Stimulated activated CD4-positive, alpha-beta T cell treated with anti-CD3 and anti-CD28 coated beads, Interleukin-12 subunit alpha, Interleukin-12 subunit beta, amount 100 ng/mL, for 48 hours (primary cell): ENCODE data around the gene PAX8.
"Not testable (repeated sequence)": the region's sequence is repeated elsewhere in the genome, so short reads cannot be mapped to it uniquely, and the experiment has no call there.

Source experiments
- DNase-seq, 3 donors: peaks; one replicate each; pipeline ENCODE4 v3.0.0-alpha.2; 2020; ENCODE audit warnings: low read depth in 2 of 3, low spot score in 1 of 3

The PAX8 gene

DNA sequence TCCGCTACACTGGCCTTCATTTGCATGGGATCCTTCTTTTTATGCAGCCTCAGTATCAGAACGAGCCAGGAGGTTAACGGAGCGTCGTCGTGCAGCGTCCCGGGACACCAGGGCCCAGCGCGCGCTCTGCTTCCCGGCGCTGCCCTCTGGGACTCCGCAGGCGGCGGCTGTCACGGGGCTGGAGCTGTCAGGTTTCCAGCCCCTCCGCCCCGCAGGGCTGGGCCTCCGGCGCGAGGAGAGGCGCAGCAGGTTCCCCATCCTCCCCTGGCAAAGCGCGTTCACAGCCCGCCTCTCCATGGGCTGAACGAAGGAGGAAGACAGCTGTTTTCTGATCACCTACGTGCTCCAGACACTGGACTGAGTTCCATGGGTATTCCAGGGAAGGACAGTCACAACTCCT is 12.5 kb upstream of the PAX8 start:
- no peak for DNase-seq

DNA sequence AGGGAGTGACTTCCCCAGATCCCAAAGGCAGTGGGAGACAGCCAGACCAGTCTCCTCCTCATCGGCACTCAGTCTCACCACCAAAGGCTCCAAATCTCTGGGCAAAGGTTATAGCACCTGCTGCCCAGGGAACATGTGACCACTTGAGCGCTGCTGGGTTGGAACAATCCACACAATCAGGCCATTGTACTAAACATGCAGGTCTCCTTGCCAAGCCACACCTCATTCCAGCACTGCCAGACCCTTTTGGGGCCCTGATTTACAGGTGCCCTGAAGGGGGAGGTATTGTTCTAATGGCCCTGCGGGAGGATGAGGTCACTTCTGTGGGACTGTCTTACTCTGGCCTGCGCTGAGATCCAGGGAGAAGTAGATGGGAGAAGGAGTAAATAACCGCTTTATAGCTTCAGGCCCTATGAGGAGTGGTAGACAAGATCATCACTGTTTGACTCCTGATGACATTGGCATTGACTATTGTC is 10.0 kb upstream of the PAX8 start:
- DNase-seq, result not testable (repeated sequence)

DNA sequence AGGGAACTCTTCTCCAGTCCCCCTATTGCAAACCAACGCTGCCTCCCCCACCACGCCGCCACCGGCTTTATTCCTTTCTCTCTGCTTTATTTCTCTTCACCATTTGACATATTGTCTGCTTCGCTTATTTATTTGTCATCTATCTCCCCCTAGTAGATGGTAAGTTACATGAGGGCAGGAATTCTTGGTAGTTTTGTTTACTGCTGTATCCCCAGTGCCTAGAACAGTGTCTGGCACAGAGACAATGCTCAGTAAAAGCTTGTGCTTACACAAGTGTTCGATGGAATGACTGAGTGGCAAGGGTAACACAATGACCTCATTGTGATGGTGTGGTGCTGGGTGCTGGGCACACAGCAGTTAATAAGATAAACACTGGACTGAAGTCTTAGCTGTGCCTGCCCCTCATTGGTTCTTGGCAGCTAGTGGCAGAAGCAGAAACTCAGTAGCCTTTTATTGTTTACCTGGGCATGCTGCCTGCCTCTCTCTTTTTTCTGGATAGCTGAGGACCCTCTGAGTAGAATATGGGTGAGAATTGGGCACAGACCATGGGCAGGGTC is 9.5 kb upstream of the PAX8 start:
- not testable (repeated sequence) for DNase-seq

DNA sequence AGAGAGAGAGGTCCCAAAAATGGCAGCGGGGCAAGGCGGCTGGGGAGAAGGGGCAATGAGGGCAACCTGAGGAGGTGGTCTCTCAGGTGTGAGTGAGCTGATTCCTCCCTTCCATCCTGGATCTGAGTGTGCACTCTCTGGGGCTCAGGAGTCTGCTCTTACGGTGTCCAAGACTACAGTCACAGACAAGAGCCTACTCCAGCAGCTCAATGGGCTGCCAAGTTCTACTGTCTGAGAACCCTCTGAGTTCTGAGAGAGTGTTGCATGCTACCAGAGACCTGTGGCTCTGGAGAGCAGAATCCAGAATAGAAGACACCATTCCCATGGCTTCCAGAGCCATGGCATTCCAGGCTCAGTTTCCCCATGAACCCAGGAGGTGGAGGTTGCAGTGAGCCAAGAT is 7.1 kb upstream of the PAX8 start:
- no peak for DNase-seq

DNA sequence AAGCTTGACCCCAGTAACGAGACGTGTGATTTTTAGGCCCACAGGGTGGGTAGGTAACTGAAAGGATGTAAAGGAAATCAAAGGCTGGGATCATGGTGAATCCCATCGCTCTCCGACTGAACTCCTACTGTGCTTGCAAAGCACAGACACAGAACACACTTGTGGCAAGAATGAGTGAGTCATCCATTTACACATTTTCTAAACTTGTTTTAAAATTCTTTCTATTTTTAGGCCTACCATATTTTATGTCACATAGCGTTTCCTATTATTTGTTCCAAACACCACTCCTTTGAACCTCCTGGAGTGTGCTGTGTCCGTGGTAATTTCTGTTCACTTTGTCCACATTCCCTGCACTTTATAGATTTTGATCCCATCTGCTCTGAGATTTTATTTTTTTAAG is 6.3 kb upstream of the PAX8 start:
- DNase-seq, result not testable (repeated sequence)

DNA sequence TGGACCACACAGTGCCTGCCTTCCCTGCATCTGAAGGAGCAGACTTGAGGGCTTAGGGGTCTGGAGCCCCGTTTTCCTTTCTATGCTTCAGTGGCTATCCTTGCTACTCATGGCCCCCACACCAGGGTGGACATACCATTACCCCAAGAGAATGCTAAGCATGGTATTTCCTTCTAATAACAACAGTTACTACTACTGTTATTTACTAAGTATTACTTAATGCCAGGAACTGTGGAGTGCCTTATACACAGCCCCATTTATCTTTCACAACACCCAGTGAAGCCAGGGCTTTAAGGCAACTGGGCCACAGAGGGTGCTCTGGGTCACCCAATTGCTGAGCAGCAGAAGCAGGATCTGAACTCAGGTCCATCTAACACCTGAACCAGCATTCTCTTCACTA is 5.8 kb upstream of the PAX8 start:
- DNase-seq, result no peak

DNA sequence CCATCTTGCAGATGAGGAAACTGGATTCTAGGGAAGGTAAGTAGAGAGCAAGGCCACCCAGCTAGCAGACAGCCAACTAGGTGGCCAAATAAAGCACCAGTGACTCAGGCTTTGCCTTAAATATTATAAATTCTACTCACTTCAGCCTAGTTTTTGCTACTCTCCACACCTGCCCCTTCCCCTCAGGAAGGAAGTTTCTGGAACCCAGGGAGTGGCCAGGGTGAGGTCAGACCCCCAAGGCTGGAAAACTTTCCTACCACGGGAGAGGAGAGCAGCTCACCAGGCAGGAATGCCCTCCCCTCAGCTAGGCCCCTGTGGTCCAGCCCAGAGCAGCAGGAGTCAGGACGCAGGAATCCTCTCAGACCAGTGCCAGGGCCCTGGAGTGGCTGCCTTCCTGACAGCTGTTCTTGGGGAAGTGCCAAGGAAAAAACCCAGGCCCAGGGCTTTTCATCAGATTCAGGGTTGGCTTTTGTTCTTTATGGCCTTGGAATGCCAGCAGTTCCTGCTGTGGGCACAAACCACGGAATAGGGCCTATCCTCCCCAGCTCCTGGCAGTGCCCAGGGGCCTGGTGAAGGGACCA is 5.1 kb upstream of the PAX8 start:
- no peak for DNase-seq

DNA sequence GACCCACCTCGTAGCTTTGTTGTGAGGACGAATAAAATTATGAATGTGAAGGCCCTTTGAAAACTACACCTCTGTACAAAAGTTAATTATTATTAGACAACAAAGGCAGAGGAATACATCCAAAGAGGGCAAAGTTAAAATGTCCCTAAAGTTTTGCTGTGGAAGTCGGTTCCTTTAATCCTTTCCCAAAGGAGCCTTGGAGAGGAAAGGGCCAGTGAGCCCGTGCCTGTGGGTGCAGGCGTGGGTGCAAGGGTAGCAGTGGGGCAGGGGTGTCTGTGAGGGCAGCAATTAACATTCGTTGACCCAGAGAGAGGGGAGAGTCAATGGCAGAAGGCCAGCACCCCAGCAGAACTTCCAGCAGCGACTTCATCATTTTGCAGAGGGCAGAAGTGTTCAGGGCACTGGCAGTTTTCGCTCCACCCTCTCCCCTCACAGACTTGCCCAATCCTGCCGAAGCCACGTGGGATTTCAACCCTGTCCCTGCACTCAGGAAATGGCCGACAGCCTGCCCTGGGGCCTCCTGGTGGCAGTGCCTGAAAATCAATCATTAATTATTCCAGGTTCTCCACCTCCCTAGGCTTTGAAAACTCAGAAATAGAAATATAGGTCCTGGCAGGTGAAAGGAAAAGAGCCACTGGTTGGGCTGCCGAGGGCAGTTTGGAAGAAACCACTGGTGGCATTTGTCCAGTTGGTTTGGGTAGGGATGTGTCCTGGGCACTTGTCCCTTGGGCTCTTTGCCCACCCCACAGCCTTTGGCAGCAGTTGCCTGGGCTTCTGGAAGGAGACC is 4.2 kb upstream of the PAX8 start:
- no peak for DNase-seq

DNA sequence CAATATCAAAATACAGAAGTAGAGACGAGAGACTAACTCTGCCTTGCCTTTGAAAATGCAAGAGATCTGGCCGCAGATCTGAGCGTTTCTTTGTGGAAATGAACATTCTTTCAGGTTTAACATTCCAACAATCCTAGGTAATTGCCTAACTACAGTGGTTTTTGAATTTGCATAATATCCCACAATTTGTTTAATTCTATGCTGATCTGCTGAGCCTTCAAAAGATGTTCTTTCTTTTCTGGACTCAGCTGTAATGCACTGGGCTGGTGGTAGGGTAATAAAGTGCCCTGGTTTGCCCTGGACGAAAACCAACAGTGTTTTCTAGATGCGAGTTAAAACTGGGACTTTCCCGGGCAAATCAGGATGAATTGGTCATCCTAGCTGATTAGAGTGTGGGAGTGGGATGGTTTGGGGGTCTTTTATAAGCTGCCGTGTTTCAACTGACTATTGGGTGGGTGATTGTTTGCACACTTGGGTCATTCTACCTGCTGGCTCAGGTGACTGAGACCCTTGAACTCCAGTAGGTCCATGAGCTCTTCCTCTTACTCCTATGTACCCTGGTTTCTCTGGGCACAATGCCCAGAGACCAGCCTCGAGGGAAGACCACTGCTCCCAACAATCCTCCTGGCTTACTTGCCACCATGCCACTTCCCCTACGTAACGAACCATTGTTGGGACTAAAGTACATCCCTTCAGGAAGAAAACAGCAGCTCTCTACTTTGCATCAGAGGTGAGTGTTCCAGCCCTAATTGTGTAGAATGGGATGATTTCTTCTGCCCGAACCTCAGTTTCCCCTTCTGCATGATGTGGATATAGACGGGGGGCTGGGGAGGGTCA is 3.4 kb upstream of the PAX8 start:
- no peak for DNase-seq

DNA sequence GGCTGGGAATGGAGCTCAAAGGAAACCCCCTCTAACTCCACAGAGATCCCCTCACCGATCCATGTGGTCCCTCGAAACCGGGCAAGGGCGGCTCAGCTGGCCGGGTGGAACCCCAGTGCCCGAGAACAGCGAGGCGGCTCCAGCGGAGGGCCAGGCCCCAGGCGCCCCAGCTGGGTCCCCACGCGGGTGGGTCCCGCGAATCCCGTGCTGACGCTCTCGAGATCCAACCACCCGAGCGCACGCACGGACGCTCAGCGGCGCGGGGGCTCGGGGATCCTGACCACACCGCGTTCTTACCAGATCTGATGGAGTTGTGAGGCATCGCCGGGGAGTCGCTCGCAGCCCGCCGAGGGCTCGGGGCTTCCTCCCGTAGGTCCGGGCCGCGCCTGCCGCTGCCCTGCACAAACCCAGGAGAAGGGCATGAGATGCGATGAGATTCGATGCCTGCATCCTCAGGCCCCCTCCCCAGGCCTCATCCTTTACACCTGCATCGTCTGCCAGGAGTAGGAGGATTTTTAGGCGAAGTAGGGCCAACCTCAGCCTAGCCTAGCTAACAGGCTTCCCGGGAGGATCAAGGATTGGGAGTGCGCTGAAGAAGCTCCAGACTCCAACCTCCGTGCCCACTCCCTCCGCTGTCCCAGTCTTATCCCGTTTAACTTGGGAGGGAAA is 514 bp downstream of the PAX8 start:
- no peak for DNase-seq

DNA sequence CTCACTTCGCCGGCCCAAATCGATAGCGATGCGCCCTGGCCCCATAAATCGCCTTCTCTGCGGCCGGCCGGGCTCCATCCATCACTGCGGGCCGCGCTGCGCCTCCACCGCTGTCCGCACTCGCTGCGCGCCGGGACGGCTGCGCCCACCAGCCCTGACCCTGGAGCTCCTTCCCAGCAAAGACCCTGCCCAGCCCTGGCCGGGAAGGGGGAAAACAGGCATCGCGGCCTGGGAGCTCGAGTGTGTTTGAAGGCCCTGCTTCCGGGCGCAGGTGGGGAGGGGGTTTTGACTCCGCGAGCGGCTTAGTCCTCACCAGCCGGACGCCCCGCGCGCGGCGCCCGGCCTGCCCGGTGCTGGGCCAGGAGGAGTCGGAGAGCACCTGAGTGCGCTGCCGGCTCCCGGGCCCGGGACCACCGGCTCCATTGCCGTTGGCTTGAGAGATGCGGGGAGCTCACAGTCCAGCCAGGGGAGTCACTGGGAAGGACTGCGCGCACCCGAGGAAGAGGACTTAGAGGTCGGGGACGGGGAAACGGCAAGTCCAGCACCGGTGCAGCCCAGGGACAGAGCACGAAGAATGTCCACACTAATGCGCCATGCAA is 1.1 kb downstream of the PAX8 start:
- DNase-seq, result no peak

DNA sequence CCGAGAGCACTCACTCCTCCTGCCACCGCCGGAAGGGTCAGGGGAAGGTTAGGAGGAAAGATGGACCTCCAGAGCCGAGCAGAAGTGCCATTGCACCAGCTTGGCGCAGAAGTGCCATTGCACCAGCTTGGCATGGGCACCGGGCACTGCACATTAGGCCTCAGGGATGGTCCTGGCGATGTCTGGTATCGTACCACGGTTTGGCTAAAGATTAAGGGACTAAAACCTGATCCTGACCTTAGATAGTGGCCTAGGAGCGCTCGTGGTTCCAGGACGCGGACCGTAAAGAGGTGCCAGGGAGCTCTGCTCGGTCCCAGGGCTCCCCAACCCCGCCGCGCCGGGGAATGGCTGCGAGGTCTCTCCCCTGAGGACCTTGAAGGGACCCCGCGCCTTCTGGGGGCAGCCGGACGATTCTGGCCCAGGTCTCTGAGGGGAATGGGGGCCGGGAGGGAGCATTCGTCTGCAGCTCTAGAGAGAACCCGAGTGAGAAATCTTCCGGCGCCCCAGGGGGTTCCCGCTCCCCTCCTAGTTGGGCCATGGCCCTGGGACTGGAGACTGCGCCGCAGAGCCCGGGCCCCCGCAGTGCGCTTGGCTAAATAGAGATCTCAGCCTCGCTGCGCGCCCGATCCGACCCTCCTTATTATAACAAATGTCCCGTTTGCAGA is 1.8 kb downstream of the PAX8 start:
- DNase-seq, result no peak

DNA sequence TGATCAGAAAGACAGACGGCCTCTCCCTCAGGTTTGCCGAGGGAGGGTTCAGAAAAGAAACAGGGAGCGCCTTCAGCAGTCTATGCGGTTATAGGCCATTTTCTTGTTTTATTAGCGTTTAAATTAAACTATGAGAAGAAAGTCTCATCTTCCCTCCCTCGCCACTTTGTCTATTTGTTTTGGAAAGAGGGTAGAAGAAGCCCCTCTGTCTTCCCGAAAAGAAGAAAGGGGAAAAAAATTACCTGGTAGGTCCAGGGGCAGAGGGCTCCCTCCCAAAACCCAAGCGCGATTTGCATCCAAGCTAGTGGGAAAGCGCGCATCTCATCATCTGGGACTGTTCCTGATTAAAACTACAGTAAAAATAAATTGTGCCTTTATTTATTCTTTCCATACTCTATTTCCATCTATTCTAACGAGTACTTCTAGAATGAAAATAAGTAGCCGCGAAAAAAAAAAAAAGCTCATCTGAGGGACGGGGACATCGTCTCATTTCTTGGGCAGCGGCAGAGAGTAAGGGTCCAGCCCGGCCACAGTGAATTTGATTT is 2.4 kb downstream of the PAX8 start:
- no peak for DNase-seq

DNA sequence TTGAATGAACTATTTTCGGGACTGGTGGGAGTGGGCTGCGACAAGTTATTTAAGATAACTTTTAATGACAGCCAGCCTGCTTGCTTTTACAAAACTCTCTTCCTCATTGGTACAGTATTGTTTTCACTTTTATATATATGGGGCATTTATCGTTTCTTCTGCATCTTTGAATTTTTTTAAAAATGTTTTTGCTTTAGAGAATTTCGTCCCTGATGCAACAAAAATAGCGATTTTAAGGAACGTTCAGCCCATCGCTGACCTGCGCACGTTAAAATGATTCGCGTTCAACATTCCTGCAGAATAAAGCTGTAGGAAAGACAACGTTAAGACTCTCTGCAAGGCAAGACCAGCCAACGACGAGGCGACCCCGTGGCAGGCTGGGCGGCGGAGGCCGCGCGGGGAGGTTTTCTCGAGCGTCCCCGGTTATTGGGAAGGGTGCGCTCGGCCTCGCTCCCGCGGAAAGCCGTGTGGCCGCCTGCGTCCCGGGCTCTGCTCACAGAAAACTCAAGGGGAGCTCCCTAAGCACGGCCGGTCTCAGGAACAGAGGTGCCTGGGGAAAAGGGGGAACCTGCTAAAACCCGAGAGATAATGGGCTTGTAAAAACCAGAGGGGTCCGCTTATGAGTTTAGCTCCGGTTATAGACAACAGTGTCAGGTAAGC is 3.0 kb downstream of the PAX8 start:
- DNase-seq, result no peak

DNA sequence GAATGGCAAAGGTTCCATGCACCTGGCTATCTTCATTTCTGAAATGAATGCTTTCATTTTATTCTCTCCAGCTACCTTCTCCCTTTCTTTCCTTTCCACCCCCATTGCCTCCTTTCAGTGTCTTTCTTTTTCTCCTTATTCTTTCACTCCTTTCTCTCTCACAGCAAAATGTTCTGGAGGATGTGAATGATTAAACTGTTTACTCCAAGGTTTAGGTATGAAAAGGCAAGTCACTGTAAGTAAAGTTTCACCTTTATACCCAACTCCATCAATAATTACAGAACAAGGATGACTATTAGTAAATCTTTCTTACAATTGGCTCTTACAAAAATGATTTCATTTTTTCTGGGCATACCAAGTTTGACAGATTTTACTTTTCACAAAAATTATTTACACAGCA is 4.3 kb downstream of the PAX8 start:
- DNase-seq, result no peak

DNA sequence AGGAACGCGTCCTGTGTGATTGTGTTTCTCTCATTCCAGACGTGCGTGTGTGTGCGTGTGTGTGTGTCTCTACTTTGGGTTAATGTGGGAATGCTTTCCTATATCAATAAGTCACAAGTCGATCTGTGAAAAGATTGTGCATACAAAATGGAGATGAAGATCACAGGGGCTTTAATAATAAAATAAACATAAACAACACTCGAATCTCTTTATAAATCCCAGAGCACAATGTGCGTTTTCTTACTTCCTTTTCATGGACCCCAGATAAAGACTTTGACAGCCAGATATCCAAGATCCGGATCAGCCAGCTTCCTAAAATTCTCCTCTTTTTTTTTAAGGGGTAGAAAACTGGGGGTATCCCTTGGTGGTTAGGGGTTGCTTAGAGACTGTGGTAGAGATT is 4.7 kb downstream of the PAX8 start:
- no peak for DNase-seq

DNA sequence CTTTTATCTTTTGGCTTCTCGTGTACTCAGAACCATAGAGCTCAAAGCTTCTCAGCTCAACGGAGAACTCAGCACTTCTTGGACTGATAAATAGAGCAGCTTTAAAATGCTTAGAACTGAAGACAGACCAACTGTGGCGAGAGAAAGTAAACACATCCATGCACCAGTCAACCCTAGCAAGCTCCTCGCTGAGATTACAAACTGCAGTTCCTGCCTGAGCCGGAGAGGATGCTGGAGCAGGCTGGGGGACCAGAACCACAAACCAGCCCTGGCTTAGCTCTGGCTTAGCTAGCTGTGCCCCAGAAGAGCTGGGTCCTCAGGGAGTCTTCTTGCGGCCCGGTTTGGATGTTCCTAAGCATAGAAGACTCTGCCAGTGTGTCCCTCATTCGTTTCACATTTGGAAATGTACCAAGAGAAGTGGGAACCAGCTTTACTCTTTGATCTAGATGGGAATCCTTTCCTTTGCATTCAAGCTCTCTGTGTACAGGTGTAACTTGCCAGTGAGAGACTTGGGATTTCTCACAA is 5.6 kb downstream of the PAX8 start:
- DNase-seq, result peak in 1 of 3 donors; percentile 4

DNA sequence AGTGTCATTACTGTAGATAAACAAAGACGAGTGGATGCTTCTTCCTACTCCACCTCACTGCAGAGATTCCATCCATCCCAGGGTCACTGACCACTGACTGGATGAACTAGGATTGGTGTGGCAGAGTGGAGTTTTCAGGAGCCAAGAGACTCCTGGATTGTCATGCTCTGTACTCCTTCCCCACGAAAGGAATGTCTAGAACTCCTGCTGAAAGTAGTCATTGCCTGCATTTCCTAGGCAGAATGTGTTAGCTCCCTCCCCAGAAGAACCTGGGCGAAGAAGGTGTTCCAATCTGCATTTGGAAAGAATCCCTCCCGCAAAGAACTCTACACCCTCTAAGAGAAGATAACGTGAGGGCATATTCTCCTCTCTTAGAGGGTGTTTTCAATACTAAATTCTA is 6.2 kb downstream of the PAX8 start:
- no peak for DNase-seq
